Left renal cortex interstitium (tissue), 4 donors: ENCODE measurements around the gene CEMIP. TPM values are rescaled to one million over a fixed set of nuclear protein-coding genes. Genes with fewer than 3 reads are reported as not detected.

Source experiments
- DNase-seq, 4 donors: peaks; one replicate each; pipeline ENCODE4 v3.0.0-alpha.2; 2013; ENCODE audit warnings: low read depth in 4 of 4, low spot score in 2 of 4, missing footprints in 1 of 4
- polyA plus RNA-seq, 4 donors: library from polyadenylated mRNA; unstranded; fragments of 120-200 nt; gene quantifications; one replicate each; pipeline ENCODE4 v1.2.1, GENCODE V29; 2013; ENCODE audit not compliant: insufficient read length in 4 of 4

The CEMIP gene
- polyA plus RNA-seq, 4 donors, result 2.0 to 6.2 (median 4.1) TPM

DNA sequence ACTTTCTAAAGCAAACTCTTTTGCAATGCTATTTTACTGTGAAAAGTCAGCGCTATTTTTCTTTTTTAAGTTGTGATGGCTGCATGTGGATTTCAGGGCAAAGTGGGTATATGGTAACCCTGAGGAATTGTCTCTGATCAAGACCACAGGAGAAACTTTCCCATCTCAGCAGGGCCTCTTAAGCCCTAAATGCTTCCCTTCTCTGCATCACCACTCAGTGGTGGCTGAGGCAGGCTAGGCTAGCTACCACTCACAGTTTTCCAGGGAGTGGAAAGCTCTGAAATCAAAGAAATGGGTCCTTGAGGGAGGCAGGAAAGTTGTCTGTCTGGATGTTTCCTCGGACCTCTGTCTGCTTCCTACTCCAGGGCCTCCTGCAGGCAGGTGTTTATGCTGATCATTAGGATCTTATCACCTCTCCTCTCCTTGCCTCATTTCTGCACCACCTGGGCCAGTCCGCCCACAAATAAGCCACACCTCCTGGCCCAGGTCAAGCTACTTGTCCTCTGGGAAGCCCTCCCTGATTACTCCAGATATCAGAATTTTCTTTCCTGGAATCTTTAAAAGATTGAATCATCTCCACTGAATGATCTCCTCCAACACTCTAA lies 37.0 kb downstream of the CEMIP start:
- no peak for DNase-seq

DNA sequence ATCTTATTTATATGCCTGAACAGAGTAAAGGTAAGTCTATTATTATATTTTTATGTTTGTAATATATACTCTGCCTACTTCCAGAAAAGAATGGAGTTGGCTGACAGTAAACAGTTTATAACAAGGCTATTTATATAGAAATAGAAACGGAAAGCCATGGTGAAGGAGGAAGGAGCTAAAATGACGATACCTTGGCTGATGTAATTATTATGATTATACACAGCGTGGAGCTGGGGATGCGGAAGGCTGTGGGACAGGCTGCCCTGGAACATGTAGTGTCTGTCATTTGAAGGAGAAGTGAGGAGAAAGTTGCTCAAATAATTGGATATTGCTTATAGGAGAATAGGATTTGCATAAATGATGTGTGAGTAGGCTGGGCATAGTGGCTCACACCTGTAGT lies 37.8 kb downstream of the CEMIP start:
- DNase-seq, result no peak

DNA sequence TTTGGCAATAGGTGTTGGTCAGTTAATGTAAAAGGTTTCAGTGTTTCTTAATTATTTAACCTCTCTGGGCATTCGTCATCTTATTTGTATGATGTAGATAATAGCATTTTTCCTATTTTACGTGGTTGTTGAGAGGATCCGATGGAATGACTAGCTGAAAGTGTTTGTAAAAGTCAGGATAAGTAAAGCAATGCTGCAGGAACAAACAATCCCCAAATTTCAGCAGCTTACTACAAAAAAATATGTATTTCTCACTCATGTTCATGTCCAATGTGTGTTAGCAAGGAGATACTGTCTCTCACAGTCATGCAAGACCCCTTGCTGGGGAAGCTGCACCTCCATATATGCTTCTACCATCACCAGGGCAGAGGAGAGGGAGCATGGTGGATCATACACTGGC lies 38.7 kb downstream of the CEMIP start:
- no peak for DNase-seq

DNA sequence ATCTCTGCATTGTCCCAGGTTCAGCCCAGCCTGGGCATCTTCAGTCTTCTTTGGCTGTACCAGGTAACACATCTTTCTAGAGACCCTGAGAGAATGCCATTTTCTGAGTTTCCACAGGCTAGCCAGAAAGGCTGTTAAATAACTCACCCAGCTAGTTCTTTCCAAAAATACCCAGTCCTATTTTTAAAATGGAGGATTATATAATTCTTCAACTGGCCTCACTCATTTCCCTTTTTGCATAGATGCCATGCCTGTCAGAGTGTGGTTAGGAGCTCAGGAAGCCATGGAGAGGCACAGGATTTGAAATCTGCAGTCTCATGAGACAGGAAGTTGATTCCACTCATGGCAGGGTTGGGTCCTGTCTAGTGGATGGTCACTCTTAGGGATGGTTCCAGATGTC lies 39.8 kb downstream of the CEMIP start:
- DNase-seq, result no peak

DNA sequence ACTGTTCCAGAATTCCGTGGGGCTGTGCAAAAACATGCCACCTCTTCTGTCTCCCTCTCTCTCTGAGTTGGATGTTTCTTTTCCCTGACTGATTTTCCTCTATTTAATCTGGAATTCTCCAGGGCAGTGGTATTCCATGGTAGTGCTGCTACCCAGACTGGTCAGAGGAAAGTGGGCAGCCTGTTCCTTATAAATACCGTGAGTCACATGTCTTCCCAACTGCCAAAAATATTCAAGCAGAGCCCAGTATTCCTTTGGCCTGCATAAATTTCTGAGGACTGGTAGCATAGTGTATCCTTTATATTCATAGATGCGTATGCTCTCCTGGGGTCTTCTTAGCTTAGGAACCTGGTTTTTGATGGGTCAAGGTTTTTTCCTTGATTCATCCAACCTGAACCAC lies 40.9 kb downstream of the CEMIP start:
- no peak for DNase-seq

DNA sequence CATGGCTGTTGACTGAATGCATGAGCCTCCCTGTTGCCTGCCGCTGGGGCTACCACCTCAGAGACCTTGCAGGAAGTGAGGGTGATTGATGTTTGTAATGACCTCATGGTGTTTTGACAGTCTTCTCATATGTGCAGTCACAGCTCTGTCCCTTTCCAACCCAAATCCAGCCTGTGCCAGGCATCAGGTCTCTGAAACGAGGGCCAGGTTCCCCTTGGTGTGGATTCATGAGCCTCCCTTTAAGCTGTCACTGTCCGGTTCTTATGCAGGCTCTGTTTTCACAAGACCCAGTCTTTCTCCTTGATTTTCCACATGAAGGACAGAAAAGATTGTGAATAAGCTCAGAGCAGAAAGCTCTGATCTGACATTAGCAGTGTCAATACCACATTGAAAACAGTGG lies 43.1 kb downstream of the CEMIP start:
- DNase-seq, result no peak

DNA sequence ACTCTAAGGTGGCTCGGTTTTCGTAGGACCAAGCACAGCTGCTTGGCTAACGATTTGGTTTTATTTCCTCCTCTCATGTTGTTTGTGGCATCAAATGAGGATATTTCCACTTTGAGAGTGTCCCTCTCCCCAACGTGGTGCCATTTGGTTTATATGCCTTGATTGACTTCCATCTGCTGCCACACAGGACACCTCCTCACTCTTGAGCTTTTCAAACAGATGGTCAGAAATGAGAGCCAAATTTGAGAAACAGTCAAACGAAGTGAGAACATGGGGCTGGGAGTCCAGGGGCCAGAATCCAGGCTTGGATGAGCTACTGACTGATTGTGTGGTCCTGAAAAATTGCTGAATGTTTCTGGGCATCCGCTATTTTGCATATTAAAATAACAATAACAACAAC lies 43.5 kb downstream of the CEMIP start:
- DNase-seq, result no peak

DNA sequence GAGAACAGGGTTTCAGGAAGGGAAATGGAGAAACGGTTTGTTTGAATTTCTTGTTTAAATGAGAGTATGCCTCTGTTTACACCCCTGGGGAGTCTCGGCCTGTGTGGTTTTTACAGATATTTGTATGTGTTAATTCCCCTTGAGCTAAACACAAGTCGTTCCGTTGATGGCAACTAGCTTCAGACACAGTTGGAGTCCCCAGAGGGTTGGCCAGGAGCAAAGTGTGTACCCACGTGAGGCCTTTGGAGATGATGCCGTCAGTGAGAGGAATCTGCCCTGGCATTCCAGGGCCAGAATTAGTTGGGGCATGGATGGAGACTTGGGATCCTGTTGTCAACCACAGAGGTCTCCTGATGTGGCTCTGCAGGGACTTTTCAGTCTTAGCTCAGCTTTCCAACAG lies 44.0 kb downstream of the CEMIP start:
- no peak for DNase-seq

DNA sequence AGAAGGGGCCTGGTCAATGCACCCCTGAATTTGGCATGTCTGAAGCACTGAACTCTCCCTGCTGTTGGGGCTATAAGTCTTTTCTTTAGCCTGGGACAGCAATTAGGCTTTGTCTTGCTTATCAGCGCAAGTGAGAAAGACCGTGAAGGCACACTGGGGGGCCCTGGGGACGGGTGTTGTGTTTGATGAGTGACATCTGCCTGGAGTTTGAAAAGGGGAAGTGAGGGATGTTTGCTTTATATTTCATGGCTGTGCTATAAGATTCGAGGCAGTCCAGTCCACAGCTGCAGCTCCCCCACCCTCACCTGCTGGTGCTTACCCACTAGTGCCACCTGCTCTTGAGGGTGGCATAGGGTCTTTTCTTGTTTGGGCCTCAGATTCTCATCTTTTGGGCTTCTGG lies 44.8 kb downstream of the CEMIP start:
- no peak for DNase-seq

DNA sequence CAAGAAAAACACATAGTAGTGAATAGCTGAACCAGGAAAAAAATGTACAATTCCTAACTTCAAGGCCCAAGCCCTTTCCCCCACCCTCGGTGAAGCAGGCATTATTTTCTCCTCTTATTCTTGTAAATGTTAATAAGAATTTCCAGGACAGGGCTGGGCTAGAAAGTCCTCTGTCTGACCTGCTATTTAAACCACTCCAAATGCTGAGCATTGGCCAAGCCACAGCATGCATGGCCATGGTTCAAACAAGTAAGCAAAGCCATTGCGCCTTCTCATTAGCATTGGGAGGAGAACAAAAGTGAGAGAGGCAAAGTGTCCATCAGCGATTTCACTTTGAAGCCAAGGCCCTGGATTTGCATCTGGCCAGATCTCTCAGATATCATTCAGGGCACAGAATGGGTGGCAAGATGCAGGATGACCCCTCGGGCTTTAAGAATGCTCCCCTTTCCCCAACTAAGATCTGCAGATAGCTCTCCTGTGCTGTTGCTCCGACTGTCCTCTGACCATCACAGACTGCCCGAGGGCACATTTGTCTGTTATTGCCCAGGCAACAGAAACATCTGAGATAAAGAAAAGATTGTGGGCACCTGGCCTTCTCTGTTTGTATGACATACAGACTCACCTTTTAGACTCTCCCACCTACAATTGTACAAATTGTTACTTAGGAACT lies 46.3 kb downstream of the CEMIP start:
- DNase-seq, result no peak

DNA sequence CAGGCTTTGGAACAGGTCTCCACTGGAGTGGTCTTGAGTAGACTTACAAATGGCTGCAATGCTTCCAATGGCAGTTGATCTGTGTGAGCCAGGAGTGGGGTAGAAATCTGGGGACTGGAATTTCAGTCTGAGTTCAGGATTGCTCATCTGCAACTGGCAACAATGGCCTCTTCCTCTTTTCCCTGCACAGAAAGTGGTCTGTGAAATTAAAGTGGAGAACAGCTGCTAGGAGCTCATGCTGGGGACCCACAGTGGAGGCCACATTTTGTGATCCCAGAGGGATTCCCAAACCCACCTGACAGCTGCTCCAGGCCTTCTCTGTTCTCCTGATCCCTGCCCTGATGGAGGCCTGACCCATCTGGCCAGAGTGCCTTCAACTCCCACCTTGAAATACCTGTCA lies 49.6 kb downstream of the CEMIP start:
- no peak for DNase-seq

DNA sequence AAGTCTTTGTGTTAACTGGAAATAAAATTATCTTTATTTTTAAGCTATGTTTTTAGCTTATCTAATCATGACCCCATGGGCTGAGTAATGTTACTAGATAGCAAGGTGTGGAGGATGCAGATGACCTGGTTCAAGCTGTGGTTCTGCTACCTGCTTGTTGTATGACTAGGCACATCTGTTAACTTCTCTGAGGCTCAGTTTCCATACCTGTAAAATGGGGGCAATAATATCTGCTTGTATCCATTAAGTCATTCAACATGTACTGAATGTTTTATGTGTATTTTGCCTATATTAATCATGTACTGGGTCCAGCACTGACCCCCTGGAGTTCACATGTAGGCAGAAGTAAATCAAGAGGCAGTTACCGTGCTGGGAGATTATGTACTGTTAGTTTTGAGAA lies 51.5 kb downstream of the CEMIP start:
- DNase-seq, result no peak

DNA sequence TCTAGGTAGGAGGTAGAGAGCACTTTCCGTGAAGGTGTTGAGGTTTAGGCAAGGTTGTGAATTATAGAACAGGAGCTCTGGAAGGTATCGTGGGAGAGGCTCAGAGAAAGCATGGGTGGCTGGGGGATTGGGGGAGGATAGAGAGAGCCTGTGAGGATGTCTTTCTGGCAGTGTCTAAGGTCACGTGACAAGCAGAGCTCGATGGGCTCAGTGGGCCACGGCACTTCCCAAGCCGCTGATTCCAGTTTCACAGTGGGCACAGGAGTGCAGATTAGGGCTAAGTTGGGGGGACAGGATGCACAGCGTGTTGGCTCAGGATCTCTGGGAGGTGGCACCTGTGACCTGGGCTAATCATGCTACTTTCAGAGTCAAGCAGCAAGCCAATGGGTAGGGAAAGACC lies 52.0 kb downstream of the CEMIP start:
- no peak for DNase-seq

DNA sequence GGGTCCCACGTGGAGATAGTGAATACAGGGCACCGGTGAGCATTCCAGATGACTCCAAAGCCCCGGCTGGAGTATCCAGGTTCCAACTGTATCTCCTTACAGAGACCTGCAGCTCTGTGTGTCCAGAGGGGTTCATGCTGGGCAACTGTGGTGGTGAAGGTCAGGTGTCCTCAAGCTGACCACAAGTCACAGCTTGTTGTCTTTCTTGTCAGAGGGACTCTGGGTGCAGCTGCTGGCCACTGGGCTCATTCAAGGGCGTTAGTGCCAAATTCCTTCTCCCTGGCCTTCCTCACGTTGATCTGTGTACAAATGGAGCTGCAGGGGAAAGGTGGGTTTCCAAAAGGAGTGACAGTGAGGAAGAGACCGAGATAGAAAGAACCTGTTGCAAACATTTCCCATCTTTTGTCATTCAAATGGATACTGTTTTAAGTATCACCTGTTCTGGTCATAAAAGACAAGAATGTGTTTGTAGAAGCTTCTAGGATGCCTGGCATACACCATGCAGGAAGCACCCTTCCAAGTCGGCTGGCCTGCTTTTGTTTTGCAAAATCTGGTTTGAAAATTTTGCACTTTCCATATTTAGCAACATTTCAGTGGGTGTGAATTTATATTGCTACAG lies 52.5 kb downstream of the CEMIP start:
- DNase-seq, result no peak

DNA sequence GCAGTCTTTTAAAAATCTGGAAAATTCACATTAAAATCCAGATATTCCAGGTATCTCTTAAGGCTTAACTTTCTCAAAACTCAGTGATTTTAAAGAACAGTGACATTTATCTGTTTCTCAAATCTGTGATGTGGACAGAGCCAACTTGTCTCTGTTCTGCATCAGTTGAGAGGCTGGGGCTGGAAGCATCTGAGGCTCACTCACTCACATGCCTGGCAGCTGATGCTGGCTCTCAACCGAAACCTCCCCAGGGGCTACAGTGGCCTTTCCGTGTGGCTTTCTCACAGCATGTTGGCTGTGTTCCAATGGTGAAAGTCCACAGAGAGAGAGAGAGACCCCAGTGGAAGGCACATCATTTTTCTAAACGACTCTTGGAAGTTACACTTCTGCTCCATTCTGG lies 53.5 kb downstream of the CEMIP start:
- peak in 1 of 4 donors; percentile 3 for DNase-seq

DNA sequence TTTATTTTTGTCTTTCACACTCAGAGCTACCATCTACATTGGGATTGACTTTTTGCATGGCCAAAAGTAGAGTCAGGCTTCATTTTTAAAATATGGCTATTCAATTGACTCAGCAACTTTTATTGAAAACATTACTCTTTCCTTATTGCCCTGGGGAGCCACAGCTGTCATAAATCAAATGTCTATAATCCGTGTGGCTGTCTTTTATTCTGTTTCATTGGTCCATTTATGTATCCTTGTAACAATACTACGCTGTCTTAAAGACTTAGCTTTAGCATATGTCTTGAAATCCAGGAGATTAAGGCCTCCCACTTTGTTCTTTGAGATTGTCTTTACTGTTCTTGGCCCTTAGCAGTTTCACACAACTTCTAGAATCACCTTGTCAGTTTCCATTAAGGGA lies 55.2 kb downstream of the CEMIP start:
- no peak for DNase-seq

DNA sequence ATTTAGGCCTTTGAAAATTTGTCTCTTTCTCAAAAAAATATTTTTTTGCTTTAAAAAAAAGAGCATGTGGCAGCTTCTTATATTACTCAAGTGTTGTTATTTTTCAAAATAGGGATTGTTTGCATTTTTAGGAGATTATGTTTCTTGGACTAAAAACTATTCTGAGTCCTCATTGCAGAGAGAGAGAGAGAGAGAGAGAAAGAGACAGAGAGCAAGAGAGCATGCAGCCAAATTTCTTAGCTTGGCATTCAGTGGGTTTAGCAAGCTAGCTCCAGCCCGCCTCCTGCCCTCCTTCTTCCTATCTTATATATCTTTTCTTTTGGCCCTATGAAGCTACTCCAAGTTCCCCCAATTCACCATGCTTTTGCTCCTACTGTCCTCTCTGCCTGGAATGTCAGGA lies 55.7 kb downstream of the CEMIP start:
- no peak for DNase-seq

DNA sequence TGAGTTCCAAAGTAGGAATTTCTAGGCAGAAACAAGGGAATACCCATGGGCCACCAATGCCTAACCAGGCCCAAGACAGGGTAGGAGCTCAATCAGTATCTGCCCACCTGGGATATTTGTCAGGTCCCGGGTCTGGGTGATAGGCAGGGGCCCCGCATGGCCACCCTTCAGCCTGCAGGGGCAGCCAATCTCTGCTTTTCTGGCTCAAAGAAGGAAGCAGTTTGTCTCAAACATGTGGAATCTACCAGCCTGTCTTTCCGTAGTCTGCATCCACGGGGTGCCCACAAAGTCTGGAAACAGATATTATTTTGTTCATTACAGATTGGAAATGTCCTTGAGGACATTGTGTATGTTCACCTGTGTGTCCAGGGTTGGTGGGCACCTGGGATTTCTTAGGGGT lies 56.2 kb downstream of the CEMIP start:
- DNase-seq, result no peak

DNA sequence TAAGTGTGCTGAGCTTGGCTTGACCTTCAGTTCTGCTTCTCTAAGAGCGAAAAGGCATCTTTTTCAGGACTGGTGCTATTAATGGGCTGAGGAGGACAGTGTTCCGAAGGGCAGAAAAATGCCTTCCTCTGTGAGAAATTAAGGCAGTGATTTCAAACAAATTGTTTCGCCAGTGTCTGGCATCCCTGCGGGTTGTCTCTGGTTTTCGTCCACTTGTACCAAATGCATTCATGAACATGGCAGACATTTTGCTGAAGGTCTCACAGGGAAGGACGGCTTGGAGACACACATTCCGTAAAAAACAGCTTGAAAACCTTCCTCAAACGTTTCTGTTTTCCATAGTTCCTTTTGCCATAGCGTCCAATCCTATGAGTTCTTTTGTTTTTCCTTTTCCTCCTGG lies 57.1 kb downstream of the CEMIP start:
- DNase-seq, result no peak

DNA sequence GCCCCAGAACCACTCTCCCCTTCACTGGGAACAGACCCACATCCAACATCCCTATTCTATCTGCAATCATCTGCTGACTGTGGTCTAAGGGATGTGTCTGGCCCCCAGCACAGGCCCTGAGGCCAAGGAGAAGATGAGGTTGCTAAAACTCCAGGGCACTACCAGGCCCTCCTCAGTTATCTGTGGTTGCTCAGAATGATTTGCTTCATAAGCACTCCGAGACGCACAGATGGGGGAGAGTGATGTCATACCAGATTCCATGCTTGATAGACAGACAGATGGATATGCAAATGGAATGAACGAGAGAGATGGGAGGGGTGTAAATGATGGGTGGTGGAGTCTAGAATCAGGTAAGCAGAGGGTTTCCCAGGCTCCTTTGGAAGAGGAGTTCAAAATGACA lies 57.8 kb downstream of the CEMIP start:
- DNase-seq, result no peak

DNA sequence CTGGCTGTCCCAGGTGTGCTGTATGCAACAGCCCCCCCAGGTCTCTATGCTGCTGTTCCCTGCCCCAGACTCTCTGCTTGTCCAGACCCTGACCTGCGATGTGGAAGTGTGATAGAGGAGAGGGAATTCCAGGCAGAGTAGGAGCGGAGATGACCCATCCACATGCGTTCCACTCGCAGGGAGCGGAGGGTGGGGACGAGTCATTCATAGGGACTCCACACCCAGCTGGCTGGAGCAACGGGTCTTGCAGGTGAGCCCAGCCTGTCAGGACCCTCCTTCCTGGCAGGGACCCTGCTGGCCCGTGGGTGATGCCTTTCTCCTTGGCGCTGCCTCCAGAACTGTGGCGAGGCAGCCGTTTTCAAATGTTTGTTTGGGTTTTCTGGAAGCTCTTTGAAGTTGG lies 58.8 kb downstream of the CEMIP start:
- DNase-seq, result no peak

DNA sequence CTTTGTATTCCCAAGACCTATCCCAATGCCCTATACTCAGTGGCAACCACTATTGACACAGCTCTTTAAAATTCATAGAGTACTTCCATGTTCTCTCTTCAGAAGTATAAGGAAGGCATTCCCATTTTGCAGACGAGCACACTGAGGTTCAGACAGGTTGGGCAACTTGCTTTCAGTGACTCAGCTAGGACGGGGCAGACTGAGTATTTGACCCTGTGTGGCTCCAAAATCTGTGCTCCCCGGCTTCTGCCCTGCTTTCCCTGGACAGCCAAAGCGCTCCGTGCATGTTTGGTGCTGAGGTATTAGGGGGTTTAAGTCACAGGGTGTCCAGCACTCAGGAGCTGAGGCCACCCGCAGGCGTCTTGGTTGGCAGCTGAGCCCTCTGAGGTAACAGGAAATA lies 59.5 kb downstream of the CEMIP start:
- DNase-seq, result no peak

DNA sequence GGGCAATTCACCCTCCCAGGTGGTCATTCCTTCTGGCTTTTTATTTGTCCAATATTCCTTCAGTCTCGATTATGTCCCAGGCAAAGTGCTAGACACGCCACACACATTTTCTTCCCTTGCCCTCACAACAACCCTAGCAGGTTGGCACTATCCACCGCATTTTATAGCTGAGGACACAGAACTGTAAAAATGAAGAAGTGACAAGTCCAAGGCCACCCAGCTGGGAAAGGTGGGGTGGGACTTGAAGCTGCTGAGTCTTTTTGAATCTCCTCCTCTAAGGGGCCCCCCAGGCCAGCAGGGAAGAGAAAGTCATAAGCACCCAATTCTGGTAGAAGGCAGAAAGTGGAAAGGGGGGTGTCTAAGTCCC lies 60.6 kb downstream of the CEMIP start:
- no peak for DNase-seq
